Prostate gland (tissue), 2 donors: ENCODE results near the gene ATF6. TPM values are rescaled to one million over a fixed set of nuclear protein-coding genes. Genes with fewer than 3 reads are reported as not detected.

Experiments
- DNase-seq: peaks from one replicate; pipeline ENCODE4 v3.0.0-alpha.2; 2019; ENCODE audit warnings: low spot score
- H3K27ac ChIP-seq, 2 donors: fragments of 200-600 bp; sonication (generic); 2 replicates each; pipeline ENCODE4 v1.5.1; 2017 to 2019
- H3K27me3 ChIP-seq: fragments of 200-600 bp; sonication (generic); replicated peaks from 2 replicates; pipeline ENCODE4 v1.5.1; 2019; ENCODE audit not compliant: insufficient read depth
- H3K36me3 ChIP-seq, 2 donors: fragments of 200-600 bp; sonication (generic); 1 replicate in 1 of 2; 2 replicates in 1 of 2; pipeline versions ENCODE4 v1.5.1 to v1.8.1; 2017 to 2019
- H3K4me1 ChIP-seq: fragments of 200-600 bp; sonication (generic); replicated peaks from 2 replicates; pipeline ENCODE4 v1.5.1; 2019
- H3K4me3 ChIP-seq, 2 donors: fragments of 200-600 bp; sonication (generic); 2 replicates each; pipeline ENCODE4 v1.5.1; 2017 to 2019
- H3K9me3 ChIP-seq: fragments of 200-600 bp; sonication (generic); 2 replicates; pipeline ENCODE4 v1.5.1; 2017
- POLR2A ChIP-seq: fragments of 450-650 bp; IDR thresholded peaks from one replicate; pipeline ENCODE4 v1.6.1; 2016; ENCODE audit warnings: antibody characterized with exemption, mild to moderate bottlenecking
- POLR2AphosphoS5 ChIP-seq: sonication (generic); formaldehyde crosslinking; IDR thresholded peaks from one replicate; pipeline ENCODE4 v1.6.1; 2017; ENCODE audit warnings: antibody characterized with exemption
- WGBS: methylation state at CpG from one replicate; pipeline ENCODE4 v1.1.5; 2018; 5-methylcytosine and 5-hydroxymethylcytosine counted together
- intact Hi-C: fragments of 100-400 bp; cut with DNase I; formaldehyde crosslinking; loops from one replicate; pipeline ENCODE4 v1.14.2; 2022
- total RNA-seq, 2 donors: library from RNA; depleted of rRNA; stranded (reverse); fragments of >200 nt; gene quantifications; one replicate each; pipeline ENCODE4 v1.1.0, GENCODE V29; 2016
- TF ChIP-seq, protein P1 (sequence below), 4 experiments: fragments of 200-600 bp in 2 of 4; fragments of 450-650 bp in 2 of 4; sonication (generic) in 2 of 4; IDR thresholded peaks; 1 replicate in 3 of 4; 2 replicates in 1 of 4; pipeline ENCODE4 v1.5.1; 2016 to 2019; ENCODE audit warnings: antibody characterized with exemption in 4 of 4, mild to moderate bottlenecking in 2 of 4, moderate library complexity in 2 of 4

ATF6 gene
- total RNA-seq, 2 donors from 2014 or later = 34.6 to 38.9 TPM

DNA sequence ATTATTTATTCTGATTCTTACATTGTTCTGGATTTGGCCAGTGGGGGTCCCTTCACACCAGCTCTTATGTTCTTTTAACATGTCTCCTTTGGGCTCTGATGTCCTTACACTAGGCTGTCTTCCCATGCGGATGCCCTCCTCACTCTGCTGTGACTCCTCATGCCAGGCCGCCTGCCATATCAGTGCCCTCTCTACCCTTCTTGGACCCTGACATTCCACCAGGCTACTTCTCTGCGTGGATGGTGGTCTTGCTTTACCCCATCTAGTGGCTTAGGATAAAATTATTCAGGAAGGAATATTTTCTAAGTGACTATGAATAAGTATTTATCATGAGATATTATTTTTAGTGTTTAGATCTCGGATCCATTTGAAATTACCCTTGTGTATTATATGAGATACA, 21.2 kb downstream of the ATF6 start:
- 78% methylated on average over 4 of the region's 4 CpGs for WGBS
- no peaks in the 10 kb centered on the region for H3K27me3 ChIP-seq

DNA sequence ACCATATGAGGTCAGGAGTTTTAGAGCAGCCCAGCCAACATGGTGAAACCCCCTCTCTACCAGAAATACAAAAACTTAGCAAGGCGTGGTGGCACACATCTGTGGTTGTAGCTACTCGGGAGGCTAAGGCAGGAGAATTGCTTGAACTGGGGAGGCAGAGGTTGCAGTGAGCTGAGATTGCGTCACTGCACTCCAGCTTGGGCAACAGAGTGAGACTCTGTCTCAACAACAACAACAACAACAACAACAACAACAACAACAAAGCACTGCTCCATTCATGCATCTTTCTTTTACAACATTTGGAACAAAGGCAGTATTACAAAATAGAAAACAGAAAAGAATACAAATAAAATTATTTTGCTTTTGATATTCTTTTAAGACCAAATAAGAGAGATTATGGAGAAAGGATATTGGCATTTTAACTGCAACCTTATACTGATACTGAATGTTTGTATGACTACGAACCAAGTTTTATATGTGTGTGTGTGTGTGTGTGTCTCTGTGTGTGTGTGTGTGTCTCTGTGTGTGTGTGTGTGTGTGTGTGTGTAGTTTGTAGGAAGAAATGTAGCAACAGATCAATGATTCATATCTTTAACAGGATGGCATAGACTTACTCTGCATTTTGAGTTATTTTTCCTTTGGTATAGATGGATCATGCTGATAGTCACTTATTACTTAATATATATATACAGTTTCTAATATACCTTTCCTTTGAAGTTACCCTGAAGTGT, 24.6 kb downstream of the ATF6 start:
- no peak overlapping the region for H3K27ac ChIP-seq
- no peaks in the 10 kb centered on the region for H3K9me3 ChIP-seq
- no peak for DNase-seq
- no peaks in the 10 kb centered on the region for H3K36me3 ChIP-seq
- H3K4me3 ChIP-seq = no peak overlapping the region
- TF ChIP-seq POLR2A (no peak), POLR2AphosphoS5 (no peak)
- TF ChIP-seq, protein P1, sequence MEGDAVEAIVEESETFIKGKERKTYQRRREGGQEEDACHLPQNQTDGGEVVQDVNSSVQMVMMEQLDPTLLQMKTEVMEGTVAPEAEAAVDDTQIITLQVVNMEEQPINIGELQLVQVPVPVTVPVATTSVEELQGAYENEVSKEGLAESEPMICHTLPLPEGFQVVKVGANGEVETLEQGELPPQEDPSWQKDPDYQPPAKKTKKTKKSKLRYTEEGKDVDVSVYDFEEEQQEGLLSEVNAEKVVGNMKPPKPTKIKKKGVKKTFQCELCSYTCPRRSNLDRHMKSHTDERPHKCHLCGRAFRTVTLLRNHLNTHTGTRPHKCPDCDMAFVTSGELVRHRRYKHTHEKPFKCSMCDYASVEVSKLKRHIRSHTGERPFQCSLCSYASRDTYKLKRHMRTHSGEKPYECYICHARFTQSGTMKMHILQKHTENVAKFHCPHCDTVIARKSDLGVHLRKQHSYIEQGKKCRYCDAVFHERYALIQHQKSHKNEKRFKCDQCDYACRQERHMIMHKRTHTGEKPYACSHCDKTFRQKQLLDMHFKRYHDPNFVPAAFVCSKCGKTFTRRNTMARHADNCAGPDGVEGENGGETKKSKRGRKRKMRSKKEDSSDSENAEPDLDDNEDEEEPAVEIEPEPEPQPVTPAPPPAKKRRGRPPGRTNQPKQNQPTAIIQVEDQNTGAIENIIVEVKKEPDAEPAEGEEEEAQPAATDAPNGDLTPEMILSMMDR (IDR thresholded peaks at IDR 0.05) = no peak
- WGBS = 84% methylated on average over 4 of the region's 4 CpGs
- H3K4me1 ChIP-seq = no peaks in the 10 kb centered on the region
- no peaks in the 10 kb centered on the region for H3K27me3 ChIP-seq
- intact Hi-C loops = loop anchor here (10.0 kb wide), 1 partner anchor 64 kb away; no protein-coding TSS in a partner anchor

More for the DNA sequence above, 21.2 kb downstream of the ATF6 start:
- intact Hi-C loops = no loop called here
- Histone ChIP-seq H3K9me3 (no peaks in the 10 kb centered on the region), H3K27ac (no peak overlapping the region), H3K4me3 (no peak overlapping the region), H3K36me3 (no peaks in the 10 kb centered on the region), H3K4me1 (no peaks in the 10 kb centered on the region)
- TF ChIP-seq POLR2AphosphoS5 = no peak
- TF ChIP-seq, protein P1 (IDR thresholded peaks at IDR 0.05) = no peak
- no peak for DNase-seq

DNA sequence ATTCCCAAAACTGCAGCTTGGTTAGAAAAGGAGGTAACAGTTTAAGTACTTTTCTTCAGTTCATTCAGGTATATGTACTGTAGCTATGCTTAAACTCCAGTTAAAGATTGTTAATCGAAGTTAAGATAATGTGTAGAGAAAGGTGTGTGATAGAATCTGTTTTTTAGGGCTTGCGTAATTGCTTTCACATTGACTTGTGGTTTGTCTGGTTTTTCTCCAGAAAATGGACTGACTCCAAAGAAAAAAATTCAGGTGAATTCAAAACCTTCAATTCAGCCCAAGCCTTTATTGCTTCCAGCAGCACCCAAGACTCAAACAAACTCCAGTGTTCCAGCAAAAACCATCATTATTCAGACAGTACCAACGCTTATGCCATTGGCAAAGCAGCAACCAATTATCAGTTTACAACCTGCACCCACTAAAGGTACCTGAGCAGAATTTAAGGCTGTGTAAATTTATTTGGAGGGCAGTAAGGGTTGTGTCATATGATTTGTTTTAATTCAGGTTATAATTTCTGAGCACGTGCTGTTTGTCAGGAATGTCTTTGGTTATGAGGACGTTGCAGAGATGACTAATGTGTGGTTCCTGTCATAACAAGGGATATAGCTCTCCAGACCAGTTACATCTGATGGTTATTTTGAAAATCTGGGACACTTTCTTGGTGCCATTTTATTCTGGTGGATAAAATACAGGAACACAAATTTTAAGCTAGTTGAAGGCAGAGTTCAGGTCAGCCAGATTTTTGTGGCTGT, 26.0 kb downstream of the ATF6 start:
- no peaks in the 10 kb centered on the region for H3K9me3 ChIP-seq
- DNase-seq = no peak
- H3K4me3 ChIP-seq = no peak overlapping the region
- no peak overlapping the region for H3K27ac ChIP-seq
- TF ChIP-seq POLR2AphosphoS5 (no peak), POLR2A (no peak)
- TF ChIP-seq, protein P1 (IDR thresholded peaks at IDR 0.05) = no peak
- no peaks in the 10 kb centered on the region for H3K4me1 ChIP-seq
- intact Hi-C loops = loop anchor here (2.0 to 10.0 kb wide), 2 partner anchors 63 to 245 kb away; no protein-coding TSS in a partner anchor
- no peaks in the 10 kb centered on the region for H3K36me3 ChIP-seq
- H3K27me3 ChIP-seq = no peaks in the 10 kb centered on the region
- 59% methylated on average over 5 of the region's 5 CpGs for WGBS

DNA sequence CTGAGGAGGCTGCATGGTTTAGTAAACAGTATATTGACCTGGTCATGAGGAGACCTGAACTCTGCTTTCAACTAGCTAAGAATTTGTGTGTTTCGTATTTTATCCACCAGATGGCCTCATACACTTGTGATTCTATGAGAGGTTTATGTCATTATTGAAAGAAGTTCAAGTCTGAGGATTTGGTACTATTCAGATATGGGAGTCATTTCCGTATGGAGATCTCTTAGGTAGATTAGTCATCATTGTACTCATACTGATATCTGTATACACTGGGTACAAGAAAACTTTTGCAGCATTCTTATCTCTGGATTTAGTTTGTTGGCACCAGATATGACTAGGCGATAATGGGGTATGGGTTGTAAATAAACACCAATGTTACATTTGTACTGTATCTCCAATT, 26.6 kb downstream of the ATF6 start:
- Histone ChIP-seq H3K36me3 (no peaks in the 10 kb centered on the region), H3K4me3 (no peak overlapping the region), H3K27ac (no peak overlapping the region), H3K27me3 (no peaks in the 10 kb centered on the region), H3K4me1 (no peaks in the 10 kb centered on the region), H3K9me3 (no peaks in the 10 kb centered on the region)
- intact Hi-C loops = loop anchor here (2.0 to 10.0 kb wide), 2 partner anchors 62 to 244 kb away; no protein-coding TSS in a partner anchor
- TF ChIP-seq POLR2A (no peak), POLR2AphosphoS5 (peak; percentile 20)
- TF ChIP-seq, protein P1 (IDR thresholded peaks at IDR 0.05) = peak in 3 of 4 experiments; percentile 63 to 77 (median 76)
- 37% methylated on average over 3 of the region's 3 CpGs for WGBS
- DNase-seq = peak; percentile 15
